SKM-1 (cell line): ENCODE data around the gene SMARCB1.

ENCODE experiments used
- DNase-seq: peaks from one replicate; lab custom pipeline; 2025; ENCODE audit not compliant: unreplicated experiment; lab: John Stamatoyannopoulos, UW

The SMARCB1 gene

DNA sequence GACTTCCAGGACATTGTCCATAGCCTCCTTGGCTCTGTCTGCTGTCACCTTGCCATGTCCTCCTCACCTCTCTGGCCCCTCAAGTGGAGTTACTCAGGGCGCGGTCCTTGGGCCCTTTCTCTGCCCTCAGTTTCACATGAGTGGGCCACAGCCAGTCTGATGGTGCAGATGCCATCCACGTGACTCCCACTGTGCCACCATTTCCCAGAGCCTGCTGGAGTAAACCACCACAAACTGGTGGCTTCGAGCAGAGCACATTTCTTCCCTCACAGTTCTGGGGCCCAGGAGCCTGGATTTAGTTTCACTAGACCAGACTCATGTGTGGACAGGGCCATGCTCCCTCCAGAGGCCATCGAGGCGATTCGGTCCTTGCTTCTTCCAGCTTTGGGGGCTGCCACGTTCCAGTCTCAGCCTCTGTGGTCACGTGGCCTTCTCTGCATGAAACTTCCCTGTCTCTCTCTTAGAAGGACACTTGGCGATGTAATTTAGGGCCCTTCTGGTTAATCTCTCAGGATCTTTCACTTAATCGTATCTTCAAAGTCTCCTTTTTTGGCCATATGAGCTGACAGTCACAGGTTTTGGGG lies 14.6 kb downstream of the SMARCB1 start:
- DNase-seq: no peak

DNA sequence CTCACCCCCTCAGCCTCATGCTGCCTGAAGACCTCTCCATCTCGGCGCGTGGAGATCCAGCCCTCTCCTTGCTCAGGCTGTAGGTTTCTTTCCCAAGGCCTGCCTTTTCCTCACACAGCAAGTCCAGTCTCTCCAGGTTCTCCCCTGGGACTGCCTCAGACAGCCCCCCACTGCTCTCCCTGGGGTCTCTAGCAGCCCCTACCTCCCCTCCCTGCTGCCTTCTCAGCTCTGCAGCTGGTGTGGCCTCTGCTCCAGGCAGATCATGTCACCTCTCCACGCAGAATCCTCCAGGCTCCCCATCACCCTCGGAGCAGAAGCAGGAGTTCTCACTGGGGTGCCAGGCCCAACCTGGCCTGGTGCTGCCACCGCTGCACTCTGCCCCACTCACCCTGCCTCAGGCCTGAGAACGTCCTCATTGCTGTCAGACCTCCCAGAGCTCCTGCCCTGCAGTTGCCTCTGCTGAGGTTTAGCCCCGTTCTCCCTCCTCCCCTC lies 15.2 kb downstream of the SMARCB1 start:
- no peak for DNase-seq

- DNase-seq: no peak
Measured at GRCh38 chr22:23803001-23803819, 16.4 kb downstream of the SMARCB1 start.

- DNase-seq: no peak
Measured at GRCh38 chr22:23804781-23805291, 18.1 kb downstream of the SMARCB1 start.

DNA sequence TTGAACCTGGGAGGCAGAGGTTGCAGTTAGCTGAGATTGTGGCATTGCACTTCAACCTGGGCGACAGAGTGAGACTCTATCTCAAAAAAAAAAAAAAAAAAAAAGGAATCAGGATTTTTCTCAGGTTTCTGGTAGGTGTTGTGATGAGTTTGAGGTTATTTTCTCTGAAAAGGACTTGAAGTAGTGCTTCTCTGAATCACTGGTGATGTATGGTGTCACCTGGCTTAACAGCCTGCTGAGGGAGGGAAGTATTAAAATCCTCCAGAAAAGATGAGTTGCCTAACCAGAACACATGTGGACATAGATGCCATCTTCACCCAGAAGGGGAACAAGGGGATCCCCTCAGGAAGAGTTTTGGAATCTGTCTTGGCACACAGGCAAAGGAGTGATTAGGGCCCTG lies 20.1 kb downstream of the SMARCB1 start:
- no peak for DNase-seq

- DNase-seq: no peak
Measured at GRCh38 chr22:23812378-23812777, 25.6 kb downstream of the SMARCB1 start.

- no peak for DNase-seq
Measured at GRCh38 chr22:23815541-23816155, 28.9 kb downstream of the SMARCB1 start.

GRCh38 chr22:23816156-23816976 lies 29.6 kb downstream of the SMARCB1 start:
- no peak for DNase-seq

GRCh38 chr22:23817146-23817545 lies 30.4 kb downstream of the SMARCB1 start:
- no peak for DNase-seq

GRCh38 chr22:23818541-23818940 lies 31.8 kb downstream of the SMARCB1 start:
- DNase-seq: no peak

DNA sequence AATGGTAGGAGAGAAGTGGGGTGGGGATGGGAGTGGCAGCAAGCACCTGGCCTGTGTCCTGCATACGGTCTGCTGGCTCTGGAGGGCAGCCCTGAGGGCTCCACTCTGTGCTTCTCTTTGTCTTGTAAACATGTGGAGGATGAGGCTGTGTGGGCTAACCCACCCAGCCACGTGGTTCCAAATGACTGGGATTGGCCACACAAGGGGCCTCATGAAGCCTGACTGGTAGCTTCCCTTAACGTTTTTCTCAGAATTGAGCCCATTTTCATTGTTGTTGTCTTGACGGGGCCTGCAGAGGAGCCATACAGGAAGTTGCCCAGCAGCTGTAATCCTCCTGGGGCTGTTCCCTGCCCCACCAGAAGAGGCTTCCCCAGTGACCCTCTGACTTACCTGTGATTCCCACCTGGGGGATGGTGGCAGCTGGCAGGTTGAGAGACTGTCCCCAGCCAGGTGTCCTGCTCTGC lies 34.0 kb downstream of the SMARCB1 start:
- DNase-seq: no peak

GRCh38 chr22:23822101-23822671 lies 35.4 kb downstream of the SMARCB1 start:
- no peak for DNase-seq

GRCh38 chr22:23823331-23823791 lies 36.6 kb downstream of the SMARCB1 start:
- no peak for DNase-seq

GRCh38 chr22:23824476-23825245 lies 37.9 kb downstream of the SMARCB1 start:
- DNase-seq: no peak

DNA sequence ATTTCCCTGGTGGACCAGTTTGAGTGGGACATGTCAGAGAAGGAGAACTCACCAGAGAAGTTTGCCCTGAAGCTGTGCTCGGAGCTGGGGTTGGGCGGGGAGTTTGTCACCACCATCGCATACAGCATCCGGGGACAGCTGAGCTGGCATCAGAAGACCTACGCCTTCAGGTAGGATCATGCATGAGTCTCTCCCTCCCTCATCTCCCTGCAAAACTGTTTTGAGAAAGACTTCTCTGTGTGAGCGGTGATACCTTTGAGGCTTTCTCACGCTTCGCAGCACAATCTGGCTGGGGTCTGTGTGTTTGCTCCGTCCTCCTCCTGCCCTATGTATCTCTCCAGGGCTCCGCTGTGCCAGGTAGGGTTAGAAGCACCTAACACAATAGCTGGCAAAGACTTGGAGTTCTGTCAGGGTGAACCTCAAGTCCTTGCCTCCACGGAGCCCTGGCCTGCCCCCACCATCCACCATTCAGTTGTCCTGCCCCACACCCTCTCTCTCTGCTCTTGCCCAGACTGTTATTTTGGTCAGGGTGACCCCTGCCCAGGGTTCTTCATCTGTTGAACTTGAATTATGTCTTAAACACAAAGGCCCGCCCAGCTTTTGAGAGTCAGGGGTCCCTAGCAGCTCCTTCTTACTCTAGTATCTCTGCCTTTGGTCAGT lies 38.6 kb downstream of the SMARCB1 start:
- DNase-seq: no peak

DNA sequence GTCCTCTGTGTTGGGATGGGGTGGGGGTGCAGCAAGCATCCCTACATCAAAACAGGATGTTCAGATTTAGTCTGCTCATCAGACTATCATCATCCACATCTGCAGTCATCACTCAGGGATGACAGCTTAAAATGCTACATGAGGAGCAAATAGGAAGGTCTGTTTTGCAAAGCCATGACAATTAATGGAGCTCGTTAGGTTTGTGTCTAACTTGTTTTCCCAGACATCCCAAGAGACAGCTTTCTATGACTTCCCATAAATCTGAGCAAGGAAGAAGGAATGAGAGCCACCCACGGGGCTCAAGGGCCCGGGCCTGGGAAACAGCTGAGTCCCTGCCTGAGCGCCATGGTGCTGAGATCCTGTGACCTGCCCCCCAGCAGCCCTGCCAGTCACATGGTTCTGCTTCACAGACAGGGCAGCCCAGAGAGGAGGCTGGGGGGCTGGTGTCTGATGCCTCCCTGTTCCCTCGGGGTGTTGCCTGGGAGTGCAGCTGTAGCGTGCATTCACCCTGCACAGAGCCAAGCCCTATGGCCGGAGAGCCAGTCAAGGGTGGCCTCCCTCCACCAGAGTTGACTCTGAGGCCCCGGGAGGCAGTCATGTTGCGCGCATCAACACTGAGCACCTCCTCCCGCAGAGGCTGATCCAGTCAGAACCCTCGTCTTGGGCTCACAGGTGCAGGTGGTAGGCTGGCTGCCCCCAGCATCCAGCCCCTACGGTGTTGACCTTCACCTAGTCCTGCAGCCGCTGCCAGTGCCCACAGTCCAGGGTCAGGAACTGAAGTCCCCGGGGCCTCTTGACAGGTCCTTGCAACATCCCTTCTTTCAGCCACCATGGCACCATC lies 40.0 kb downstream of the SMARCB1 start:
- DNase-seq: no peak

DNA sequence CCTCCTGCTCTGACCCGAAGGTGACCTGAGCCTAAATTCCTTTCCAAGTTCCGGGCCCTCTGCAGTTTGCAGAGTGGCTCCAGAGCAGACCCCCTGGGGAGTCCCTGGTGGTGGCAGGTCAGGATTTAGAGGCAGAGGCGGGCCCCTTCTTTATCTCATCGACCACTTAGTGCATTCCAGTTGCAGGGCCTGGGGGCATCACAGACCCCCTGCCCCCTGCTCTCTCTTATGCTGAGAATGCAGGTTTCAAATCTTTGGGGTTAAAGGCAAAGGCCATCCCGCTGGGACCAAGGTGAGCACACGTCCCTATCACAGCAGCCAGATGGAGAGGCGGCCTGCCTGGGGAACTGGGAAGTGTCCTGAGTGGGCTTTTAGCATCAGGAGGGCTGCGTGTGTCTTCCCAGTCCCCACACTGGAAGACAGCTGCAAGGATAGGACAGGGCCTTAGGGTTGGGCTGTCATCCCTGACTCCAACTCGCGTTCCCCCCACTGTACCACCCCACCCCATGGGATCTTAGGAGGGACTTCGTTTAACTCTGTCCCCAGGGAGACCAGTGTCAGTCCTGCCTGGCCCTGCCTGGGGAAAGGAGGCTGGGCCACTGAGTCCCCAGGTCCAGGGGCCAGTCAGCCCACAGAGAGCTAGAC lies 40.7 kb downstream of the SMARCB1 start:
- no peak for DNase-seq
